HG02870 (cell line): ENCODE results near the gene MAPKAPK3.

Experiments
- ATAC-seq: cut with Tn5 transposase; IDR thresholded peaks from one replicate; pipeline ENCODE4 v1.9.1; 2021; ENCODE audit warnings: mild to moderate bottlenecking, moderate library complexity; ENCODE audit not compliant: unreplicated experiment

Gene MAPKAPK3

DNA sequence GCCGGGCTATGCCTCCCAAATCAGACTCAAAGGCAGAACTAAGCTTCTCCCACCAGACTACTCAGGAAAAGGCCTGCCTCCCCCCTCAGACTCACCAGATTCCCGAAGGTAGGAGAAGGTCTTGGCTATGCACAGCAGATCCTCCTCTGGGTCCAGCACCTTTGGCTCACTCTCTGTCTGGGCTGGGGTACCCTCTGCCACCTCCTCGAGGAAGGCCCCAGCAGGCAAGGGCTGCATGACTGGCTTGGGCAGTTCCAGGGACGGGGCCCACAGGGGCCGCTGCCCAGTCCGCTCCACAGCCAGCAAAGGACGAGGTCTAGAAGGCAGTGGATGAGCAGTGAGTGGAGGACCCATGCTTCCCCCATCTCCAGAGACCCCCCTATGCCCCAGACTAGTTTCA lies 8.7 kb upstream of the MAPKAPK3 start:
- no peak for ATAC-seq

DNA sequence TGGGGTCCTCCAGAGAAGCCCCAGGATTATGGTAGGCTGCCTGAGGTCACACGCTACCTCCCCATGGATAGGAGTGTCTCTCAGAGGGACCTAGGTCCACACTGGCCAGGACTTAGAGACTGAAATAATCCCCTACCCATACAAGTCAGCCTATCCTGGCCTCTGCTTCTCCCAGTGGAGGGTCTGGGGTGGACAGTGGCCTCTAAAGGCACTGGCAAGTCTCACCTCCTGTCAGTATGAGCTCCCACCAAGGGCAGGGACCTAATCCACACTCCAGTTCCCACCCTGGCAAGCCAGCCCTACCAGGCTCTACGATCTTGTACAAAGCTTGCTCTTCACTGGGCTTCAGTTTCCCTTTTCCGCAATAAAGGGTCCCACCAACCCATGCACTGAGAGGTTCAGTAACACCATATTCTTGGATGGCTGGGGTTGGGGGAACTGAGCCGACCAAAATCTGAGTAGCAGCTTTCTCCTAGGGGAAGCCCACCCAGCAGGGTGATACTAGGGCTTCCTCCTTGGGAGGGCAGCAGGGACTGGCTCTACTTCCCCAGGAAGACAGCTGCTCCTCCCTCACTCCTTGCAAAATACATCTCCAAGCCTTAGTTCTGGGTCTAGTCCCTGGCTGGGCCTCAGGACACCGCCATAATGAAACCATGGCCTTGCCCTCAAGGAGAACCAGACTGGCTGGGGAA lies 7.7 kb upstream of the MAPKAPK3 start:
- no peak for ATAC-seq

GRCh38 chr3:50609763-50610085 lies 7.2 kb upstream of the MAPKAPK3 start:
- no peak for ATAC-seq

GRCh38 chr3:50610181-50610971 lies 6.6 kb upstream of the MAPKAPK3 start:
- no peak for ATAC-seq

GRCh38 chr3:50610992-50611463 lies 5.9 kb upstream of the MAPKAPK3 start:
- ATAC-seq, result no peak

- ATAC-seq, result peak; percentile 69
These were observed 5.3 kb upstream of the MAPKAPK3 start, which contains the start of gene CISH for GRCh38 chr3:50611464-50612233. CISH (minus strand) TSS chr3:50611774; CDS start chr3:50611650, 124 bp downstream.

DNA sequence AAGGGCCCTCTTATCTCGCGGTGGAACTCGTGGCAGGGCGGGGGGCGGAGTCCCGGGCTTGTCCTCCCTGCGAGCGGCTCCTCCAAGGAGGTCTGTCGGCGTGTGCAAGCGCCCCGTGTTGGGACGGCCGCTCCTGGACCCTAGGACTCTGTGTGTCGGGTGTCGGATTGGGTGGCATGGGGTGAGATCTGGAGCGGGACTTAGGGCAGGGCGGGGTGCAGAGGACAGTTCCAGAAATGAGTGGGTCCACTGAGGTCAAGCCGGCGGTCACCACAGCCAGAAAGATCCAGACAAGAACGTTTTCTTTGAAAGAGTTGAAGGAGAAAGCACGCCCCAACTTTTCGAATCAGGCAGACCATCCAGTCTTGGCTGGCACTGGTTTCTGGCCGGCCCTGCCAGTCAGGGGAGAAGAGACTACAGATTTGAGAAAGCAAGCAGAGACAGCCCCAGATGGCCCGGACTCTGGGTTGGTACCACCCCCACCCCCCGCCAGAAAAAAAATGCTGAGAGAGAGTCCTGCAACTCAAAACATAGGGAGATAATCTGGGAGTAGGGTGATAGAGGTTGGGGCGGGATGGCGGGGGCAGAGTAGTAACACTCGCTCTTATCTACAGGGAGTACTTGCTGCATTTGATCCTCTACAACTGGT lies 4.6 kb upstream of the MAPKAPK3 start:
- ATAC-seq, result peak; percentile 12

DNA sequence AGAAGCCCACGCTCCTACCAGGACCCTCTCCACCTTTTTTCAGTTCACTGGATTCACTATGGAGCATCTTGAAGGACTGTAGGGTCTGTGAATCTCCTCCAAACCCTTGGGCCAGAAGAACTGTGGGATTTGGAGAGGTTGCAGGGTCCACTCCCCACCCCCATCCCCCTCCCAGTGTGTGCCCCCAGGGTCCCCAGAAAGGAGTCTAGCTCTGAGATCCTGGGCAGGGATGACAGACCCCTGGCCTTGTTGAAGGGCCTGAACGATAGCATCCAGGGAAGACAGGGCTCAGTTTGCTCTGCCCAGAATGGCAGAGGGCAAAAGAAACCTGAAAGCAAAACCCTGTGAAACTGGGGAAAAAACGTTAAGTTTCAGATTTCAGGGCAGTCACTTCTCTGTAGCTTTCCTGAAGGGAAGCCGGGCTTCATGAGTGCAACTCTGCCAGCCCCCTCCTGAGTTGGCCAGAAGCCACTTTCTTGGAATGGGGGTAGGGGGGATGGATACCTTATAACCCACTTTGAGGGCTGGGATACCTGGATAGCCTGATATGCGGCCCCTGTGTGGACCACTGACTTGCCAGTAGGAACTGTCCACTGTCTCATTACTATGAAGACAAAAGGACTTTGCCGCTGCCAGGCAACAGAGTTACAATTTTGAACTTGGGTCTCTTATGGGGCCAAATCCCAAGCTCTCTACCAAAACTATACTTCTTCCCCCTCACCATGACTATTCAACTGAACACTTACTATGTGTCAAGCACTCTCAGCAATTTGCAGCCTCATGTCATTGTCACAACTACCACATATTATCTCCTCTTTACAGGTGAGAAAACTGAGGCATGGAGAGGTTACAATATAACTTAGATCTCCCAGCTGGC lies 3.7 kb upstream of the MAPKAPK3 start:
- ATAC-seq, result no peak

DNA sequence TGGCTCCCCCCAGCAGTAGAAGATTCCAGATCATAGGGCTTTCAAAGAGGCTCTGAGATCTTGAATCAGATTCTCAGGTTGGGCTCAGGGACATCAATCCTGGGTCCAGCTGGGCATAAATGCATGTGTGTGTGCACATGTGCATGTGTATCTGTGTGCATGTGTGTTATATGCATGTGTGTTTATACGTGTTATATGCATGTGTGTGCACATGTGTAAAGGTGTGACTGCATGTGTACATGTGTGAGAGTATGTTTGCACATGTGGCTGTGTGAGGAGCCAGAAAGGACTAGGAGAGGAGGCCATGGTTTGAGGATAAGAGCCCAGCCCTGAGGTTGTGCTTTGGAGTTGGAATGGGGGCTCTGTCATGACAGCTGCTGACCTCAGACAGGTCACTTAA lies 1.8 kb upstream of the MAPKAPK3 start:
- ATAC-seq, result no peak

- peak; percentile 30 for ATAC-seq
These were observed 765 bp upstream of the MAPKAPK3 start for GRCh38 chr3:50616003-50616769.

DNA sequence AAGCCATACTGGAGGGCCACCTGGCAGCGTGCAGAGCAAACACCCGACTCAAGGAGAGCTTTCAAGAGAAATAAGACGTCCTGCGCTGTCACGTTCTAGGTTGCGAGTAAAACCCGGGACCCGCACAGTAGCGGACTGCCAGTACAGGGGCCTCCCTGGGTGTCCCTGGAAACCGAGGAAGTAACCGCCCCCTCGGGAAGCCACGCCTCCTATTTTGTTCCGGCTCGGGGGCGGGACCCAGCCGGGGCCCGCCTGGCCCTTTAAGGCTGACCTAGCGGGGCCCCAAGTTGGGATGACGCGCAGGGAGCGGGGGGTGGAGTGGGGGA lies 218 bp upstream of the MAPKAPK3 start:
- ATAC-seq, result peak; percentile 55

DNA sequence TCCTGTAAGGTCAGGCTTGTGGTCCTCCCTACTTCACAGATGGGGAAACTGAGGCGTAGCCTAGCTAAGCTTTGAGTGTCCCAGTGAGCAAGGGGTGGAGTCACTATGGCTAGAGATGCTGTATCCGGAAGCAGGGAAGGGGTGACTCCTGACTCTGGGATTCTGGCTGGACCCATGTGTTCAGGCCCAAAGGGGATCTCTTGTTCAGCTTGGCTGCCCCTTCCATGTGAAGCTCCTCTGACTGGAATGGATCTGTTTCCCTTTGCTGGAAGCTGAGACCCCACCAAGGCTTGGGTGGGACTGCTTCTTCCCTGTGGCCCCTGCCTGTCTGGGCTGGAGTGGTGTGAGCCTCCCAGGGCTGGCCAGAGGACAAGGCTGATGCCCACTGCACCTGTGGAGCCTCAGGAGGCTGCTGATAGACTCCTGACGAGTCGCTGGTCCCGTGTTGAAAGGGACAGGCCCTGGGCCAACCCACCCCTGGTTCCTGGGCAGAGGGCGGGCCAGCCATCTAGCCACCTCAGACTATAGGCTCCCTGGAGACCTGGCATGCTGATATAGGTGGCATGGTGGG lies 1.0 kb downstream of the MAPKAPK3 start:
- ATAC-seq, result no peak

- no peak for ATAC-seq
These were observed 3.5 kb downstream of the MAPKAPK3 start for GRCh38 chr3:50620420-50620819.

DNA sequence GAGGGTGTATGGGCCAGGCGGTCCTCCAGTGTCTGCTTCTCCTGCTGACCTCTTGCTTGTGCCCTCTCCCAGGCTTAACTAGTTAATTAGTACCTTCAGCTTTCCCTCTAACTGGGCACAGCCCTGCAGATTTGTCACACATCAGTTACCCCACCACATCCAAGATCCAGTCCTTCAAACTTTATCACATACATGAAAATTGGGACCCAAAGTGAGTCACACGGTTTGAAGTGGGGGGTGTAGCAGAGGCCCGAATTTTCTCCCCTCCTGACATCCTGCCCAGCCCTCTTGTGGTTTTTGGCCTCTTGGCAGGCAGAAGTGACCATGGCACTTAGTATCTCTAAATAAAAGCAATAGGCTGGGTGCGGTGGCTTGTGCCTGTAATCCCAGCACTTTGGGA lies 3.9 kb downstream of the MAPKAPK3 start:
- no peak for ATAC-seq

GRCh38 chr3:50622881-50623280 lies 5.9 kb downstream of the MAPKAPK3 start:
- no peak for ATAC-seq

DNA sequence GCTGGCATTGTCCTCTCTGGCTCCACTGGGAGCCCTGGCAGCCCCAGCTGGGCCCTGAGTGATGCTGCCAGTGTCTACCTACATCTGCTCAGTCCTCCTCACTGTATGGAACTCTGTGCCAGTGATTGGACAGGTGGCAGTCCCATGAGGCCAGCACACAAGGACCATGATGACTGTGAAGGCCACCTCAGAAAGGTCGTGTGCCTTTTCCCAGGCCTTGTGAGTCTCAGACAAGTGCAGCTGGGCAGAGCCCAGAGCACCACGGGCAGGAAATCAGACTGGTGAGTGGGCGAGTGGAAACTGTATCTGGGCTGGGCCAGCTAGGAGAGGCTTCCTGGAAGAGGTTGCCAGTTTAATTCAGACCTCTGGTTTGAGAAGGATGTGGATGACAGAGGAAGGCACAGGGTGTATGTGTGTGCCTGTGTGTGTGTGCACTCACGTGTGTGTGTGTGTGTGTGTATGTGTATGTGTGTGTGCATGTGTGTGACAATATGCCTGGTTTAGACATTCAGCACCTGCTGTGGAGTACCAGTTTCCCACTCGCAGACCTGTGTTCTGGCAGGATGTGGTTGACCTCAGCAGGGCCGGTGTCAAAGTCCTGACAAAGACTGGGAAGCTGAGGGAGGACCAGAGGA lies 7.0 kb downstream of the MAPKAPK3 start:
- ATAC-seq, result no peak

GRCh38 chr3:50624634-50625033 lies 7.7 kb downstream of the MAPKAPK3 start:
- ATAC-seq, result no peak

GRCh38 chr3:50625231-50626182 lies 8.6 kb downstream of the MAPKAPK3 start:
- no peak for ATAC-seq
